A549 (cell line): ENCODE data around the gene AMOT. TPM values are rescaled to one million over a fixed set of nuclear protein-coding genes. Genes with fewer than 3 reads are reported as not detected.

Source experiments
- ATAC-seq, 2 experiments: fragments of 200-7000 bp in 1 of 2; fragments of >200 bp in 1 of 2; cut with Nextera tagmentation in 1 of 2; cut with Tn5 transposase in 1 of 2; 3 replicates each; pipeline versions ENCODE4 v1.8.0 to v1.9.1; 2018 to 2020; ENCODE audit warnings: mild to moderate bottlenecking in 1 of 2, moderate library complexity in 1 of 2
- CTCF ChIA-PET: fragments of 300-600 bp; sonication (Branson Sonifier 250); formaldehyde crosslinking; extraction: SDS; loops from one replicate; lab custom pipeline; 2021; ENCODE audit warnings: antibody characterized with exemption, inconsistent platforms; lab: Yijun Ruan, JAX
- POLR2A ChIA-PET: fragments of 350-600 bp; formaldehyde crosslinking; extraction: SDS; loops from one replicate; lab custom pipeline; 2021; ENCODE audit warnings: antibody characterized with exemption, inconsistent platforms; lab: Yijun Ruan, JAX
- DNase-seq, 2 experiments: peaks; one replicate each; pipeline versions ENCODE4 v3.0.0 to v3.0.0-alpha.2; 2011 to 2016; ENCODE audit warnings: low read depth in 1 of 2, low spot score in 1 of 2
- FAIRE-seq: peaks from 2 replicates; lab custom pipeline; 2011; peaks lifted over from hg19 to GRCh38; lab: Jason Lieb, UNC
- H3K27ac ChIP-seq, 2 experiments: fragments of >200 bp; sonication (Bioruptor Twin); formaldehyde crosslinking; 3 replicates each; pipeline ENCODE4 v1.5.1; 2016 to 2017
- H3K4me1 ChIP-seq: fragments of >200 bp; sonication (Bioruptor Twin); formaldehyde crosslinking; 3 replicates; pipeline ENCODE4 v1.6.1; 2016
- H3K4me2 ChIP-seq: fragments of >200 bp; sonication (Bioruptor Twin); formaldehyde crosslinking; 3 replicates; pipeline ENCODE4 v1.6.1; 2016
- H3K4me3 ChIP-seq: fragments of >200 bp; sonication (Bioruptor Twin); formaldehyde crosslinking; 3 replicates; pipeline ENCODE4 v1.5.1; 2016
- H3K9me3 ChIP-seq: fragments of >200 bp; sonication (Bioruptor Twin); formaldehyde crosslinking; 3 replicates; pipeline ENCODE4 v1.6.1; 2016
- BHLHE40 ChIP-seq: IDR thresholded peaks from 2 replicates; pipeline ENCODE4 v1.6.1; 2012; ENCODE audit warnings: low read depth, low read length, inconsistent platforms
- CBX2 ChIP-seq: fragments of 200-600 bp; sonication (generic); IDR thresholded peaks from 2 replicates; pipeline ENCODE4 v1.6.1; 2016; ENCODE audit warnings: low read depth, mild to moderate bottlenecking, borderline replicate concordance
- EHMT2 ChIP-seq: fragments of 200-600 bp; sonication (generic); IDR thresholded peaks from 2 replicates; pipeline ENCODE4 v1.6.1; 2016; ENCODE audit warnings: antibody characterized with exemption, low read depth, mild to moderate bottlenecking, moderate library complexity
- FOSB ChIP-seq: fragments of 250-450 bp; sonication (Bioruptor Pico); IDR thresholded peaks from 2 replicates; pipeline ENCODE4 v1.5.0; 2020; ENCODE audit warnings: mild to moderate bottlenecking, moderate library complexity
- HOXA7 ChIP-seq: fragments of 250-450 bp; sonication (Bioruptor Pico); IDR thresholded peaks from 2 replicates; pipeline ENCODE4 v1.5.0; 2020; ENCODE audit warnings: mild to moderate bottlenecking, moderate library complexity
- HOXB13 ChIP-seq: fragments of 250-450 bp; sonication (Bioruptor Pico); IDR thresholded peaks from 2 replicates; pipeline ENCODE4 v1.5.0; 2020; ENCODE audit warnings: low read depth, mild to moderate bottlenecking, moderate library complexity
- HOXB5 ChIP-seq: fragments of 250-450 bp; sonication (Bioruptor Pico); IDR thresholded peaks from 2 replicates; pipeline ENCODE4 v1.5.0; 2020; ENCODE audit warnings: mild to moderate bottlenecking, moderate library complexity
- JUN ChIP-seq, 2 experiments: fragments of >200 bp; sonication (Bioruptor Twin); formaldehyde crosslinking; IDR thresholded peaks; 2 replicates in 1 of 2; 3 replicates in 1 of 2; pipeline ENCODE4 v1.6.1; 2016 to 2017
- KDM1A ChIP-seq: fragments of 200-600 bp; sonication (generic); IDR thresholded peaks from 2 replicates; pipeline ENCODE4 v1.6.1; 2016; ENCODE audit warnings: low read depth, mild to moderate bottlenecking
- NPAS2 ChIP-seq: fragments of 250-450 bp; sonication (Bioruptor Pico); IDR thresholded peaks from 2 replicates; pipeline ENCODE4 v1.8.0; 2022; ENCODE audit warnings: mild to moderate bottlenecking, moderate library complexity, borderline replicate concordance
- POLR2A ChIP-seq: IDR thresholded peaks from 2 replicates; pipeline ENCODE4 v1.6.1; 2012; ENCODE audit warnings: mild to moderate bottlenecking, low read length
- POLR2AphosphoS2 ChIP-seq: conservative IDR thresholded peaks from 2 replicates; pipeline ENCODE4 v1.6.1; 2012; ENCODE audit warnings: low read length, improper control_type of control experiment, inconsistent platforms
- RARB ChIP-seq: fragments of 250-450 bp; sonication (Bioruptor Pico); IDR thresholded peaks from 2 replicates; pipeline ENCODE4 v1.8.0; 2021; ENCODE audit warnings: mild to moderate bottlenecking, moderate library complexity
- RCOR1 ChIP-seq: fragments of 150-350 bp; IDR thresholded peaks from 2 replicates; pipeline ENCODE4 v1.6.1; 2014; ENCODE audit warnings: antibody characterized with exemption, low read length, low read depth
- RFX5 ChIP-seq: fragments of 450-650 bp; IDR thresholded peaks from 2 replicates; pipeline ENCODE4 v1.7.1; 2014; ENCODE audit warnings: antibody characterized with exemption, mild to moderate bottlenecking, moderate library complexity
- SMC3 ChIP-seq: fragments of >200 bp; sonication (Bioruptor Twin); formaldehyde crosslinking; IDR thresholded peaks from 3 replicates; pipeline ENCODE4 v1.6.1; 2018; ENCODE audit warnings: inconsistent platforms
- SREBF2 ChIP-seq: fragments of 450-650 bp; IDR thresholded peaks from 2 replicates; pipeline ENCODE4 v1.6.1; 2014; ENCODE audit warnings: mild to moderate bottlenecking, moderate library complexity
- TFCP2L1 ChIP-seq: fragments of 250-450 bp; sonication (Bioruptor Pico); IDR thresholded peaks from 2 replicates; pipeline ENCODE4 v1.5.0; 2021; ENCODE audit warnings: mild to moderate bottlenecking
- ZFP36 ChIP-seq: fragments of 450-650 bp; IDR thresholded peaks from 2 replicates; pipeline ENCODE4 v1.6.1; 2014; ENCODE audit warnings: borderline replicate concordance; ENCODE audit not compliant: partially characterized antibody
- ZSCAN20 ChIP-seq: fragments of 250-450 bp; sonication (Bioruptor Pico); IDR thresholded peaks from 2 replicates; pipeline ENCODE4 v1.8.0; 2022; ENCODE audit warnings: mild to moderate bottlenecking, moderate library complexity
- WGBS: methylation state at CpG from one replicate; pipeline ENCODE4 v1.1.6; 2017; ENCODE audit errors: missing lambda C conversion rate; 5-methylcytosine and 5-hydroxymethylcytosine counted together
- polyA plus RNA-seq, 4 experiments: library from polyadenylated mRNA; depleted of rRNA in 3 of 4; stranded (reverse); fragments of >200 nt; fragmentation: RNase III in 1 of 4; extraction: RNeasy Plus Mini Kit Qiagen cat#74134 plus additional on column Dnase treatment in 1 of 4; gene quantifications; 2 replicates in 3 of 4; 3 replicates in 1 of 4; pipeline ENCODE4 v1.2.3, GENCODE V29; 2011 to 2017
- TF ChIP-seq, protein P1 (sequence below): fragments of 200-600 bp; sonication (generic); IDR thresholded peaks from 2 replicates; pipeline ENCODE4 v1.6.1; 2016; ENCODE audit warnings: antibody characterized with exemption, mild to moderate bottlenecking, moderate library complexity
- TF ChIP-seq, protein P2 (sequence below): fragments of >200 bp; sonication (Bioruptor Twin); formaldehyde crosslinking; IDR thresholded peaks from 2 replicates; pipeline ENCODE4 v1.6.1; 2016
- TF ChIP-seq, protein P3 (sequence below): fragments of >200 bp; sonication (Bioruptor Twin); formaldehyde crosslinking; IDR thresholded peaks from 3 replicates; pipeline ENCODE4 v1.5.1; 2016
- TF ChIP-seq, protein P4 (sequence below): fragments of 250-450 bp; sonication (Bioruptor Pico); IDR thresholded peaks from 2 replicates; pipeline ENCODE4 v1.5.0; 2020; ENCODE audit warnings: low read depth, mild to moderate bottlenecking, moderate library complexity

The AMOT gene
- polyA plus RNA-seq, 2 of the 4 experiments (the other 2 are of a cell fraction), result 0.03 to 0.05 TPM

DNA sequence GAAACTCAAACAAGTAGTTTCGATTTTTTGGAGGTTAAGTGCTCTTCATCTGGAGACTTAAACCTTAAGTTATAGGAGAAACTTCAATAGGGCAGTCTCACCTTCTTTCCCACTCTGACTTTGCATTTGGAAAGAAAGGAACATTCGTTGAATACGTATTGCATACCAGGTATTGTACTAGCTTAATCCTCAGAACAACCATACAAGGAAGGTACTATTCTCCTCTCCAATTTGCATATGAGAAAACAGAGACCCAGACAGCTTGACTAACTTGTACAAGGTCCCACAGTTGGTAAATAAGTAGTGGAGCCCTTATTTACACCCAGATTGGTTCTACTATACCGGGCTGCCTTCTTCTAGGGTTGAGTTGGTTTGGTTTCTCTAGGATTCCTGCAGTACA, 32.6 kb downstream of the AMOT start:
- ChIA-PET CTCF (no interaction called here), POLR2A (no interaction called here)
- no peak for DNase-seq
- no peak overlapping the region for H3K4me3 ChIP-seq
- no peak overlapping the region for H3K27ac ChIP-seq
- 12% methylated on average over 4 of the region's 4 CpGs for WGBS
- TF ChIP-seq RFX5, result no peak
- no peak for TF ChIP-seq BHLHE40
- TF ChIP-seq RARB (CRISPR knock-in tag), result no peak
- TF ChIP-seq HOXB13 (CRISPR knock-in tag), result no peak
- TF ChIP-seq POLR2A, result no peak
- no peak for TF ChIP-seq POLR2AphosphoS2
- TF ChIP-seq TFCP2L1 (CRISPR knock-in tag), result no peak
- no peaks in the 10 kb centered on the region for H3K4me1 ChIP-seq
- ATAC-seq, result no peak
- no peak overlapping the region for H3K4me2 ChIP-seq
- FAIRE-seq, result no peak
- H3K9me3 ChIP-seq, result no peaks in the 10 kb centered on the region

DNA sequence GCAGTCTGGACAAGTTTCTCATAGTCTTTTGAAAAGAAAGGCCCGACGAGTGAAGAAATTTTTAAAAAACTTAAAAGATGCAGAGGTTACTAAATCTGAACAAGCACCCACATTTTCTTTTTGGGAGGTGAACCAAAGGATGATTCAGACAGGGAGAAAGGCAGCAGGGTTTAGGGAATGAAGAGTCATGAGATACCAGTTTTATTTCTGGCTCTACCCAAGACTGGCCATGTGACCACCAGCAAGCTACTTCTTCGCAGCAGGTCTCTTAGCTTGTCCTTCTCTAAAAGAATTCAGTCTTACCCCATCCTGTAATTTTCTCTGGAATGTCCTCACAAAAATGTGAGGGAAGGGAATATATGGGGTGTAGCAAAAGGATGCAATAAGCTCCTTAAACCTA, 37.6 kb downstream of the AMOT start:
- FAIRE-seq (peak; percentile 92), ATAC-seq (no peak), DNase-seq (no peak)
- Histone ChIP-seq H3K4me2 (no peak overlapping the region), H3K9me3 (no peaks in the 10 kb centered on the region), H3K4me3 (no peak overlapping the region), H3K4me1 (no peaks in the 10 kb centered on the region), H3K27ac (no peak overlapping the region)
- no peak for TF ChIP-seq FOSB
- TF ChIP-seq SMC3, result no peak
- no peak for TF ChIP-seq CBX2
- TF ChIP-seq RARB (CRISPR knock-in tag), result no peak
- no peak for TF ChIP-seq SREBF2
- TF ChIP-seq HOXB5 (CRISPR knock-in tag), result no peak
- TF ChIP-seq, protein P1, sequence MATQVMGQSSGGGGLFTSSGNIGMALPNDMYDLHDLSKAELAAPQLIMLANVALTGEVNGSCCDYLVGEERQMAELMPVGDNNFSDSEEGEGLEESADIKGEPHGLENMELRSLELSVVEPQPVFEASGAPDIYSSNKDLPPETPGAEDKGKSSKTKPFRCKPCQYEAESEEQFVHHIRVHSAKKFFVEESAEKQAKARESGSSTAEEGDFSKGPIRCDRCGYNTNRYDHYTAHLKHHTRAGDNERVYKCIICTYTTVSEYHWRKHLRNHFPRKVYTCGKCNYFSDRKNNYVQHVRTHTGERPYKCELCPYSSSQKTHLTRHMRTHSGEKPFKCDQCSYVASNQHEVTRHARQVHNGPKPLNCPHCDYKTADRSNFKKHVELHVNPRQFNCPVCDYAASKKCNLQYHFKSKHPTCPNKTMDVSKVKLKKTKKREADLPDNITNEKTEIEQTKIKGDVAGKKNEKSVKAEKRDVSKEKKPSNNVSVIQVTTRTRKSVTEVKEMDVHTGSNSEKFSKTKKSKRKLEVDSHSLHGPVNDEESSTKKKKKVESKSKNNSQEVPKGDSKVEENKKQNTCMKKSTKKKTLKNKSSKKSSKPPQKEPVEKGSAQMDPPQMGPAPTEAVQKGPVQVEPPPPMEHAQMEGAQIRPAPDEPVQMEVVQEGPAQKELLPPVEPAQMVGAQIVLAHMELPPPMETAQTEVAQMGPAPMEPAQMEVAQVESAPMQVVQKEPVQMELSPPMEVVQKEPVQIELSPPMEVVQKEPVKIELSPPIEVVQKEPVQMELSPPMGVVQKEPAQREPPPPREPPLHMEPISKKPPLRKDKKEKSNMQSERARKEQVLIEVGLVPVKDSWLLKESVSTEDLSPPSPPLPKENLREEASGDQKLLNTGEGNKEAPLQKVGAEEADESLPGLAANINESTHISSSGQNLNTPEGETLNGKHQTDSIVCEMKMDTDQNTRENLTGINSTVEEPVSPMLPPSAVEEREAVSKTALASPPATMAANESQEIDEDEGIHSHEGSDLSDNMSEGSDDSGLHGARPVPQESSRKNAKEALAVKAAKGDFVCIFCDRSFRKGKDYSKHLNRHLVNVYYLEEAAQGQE, result no peak
- TF ChIP-seq NPAS2 (CRISPR knock-in tag), result no peak
- TF ChIP-seq EHMT2, result no peak
- no peak for TF ChIP-seq TFCP2L1 (CRISPR knock-in tag)
- TF ChIP-seq RCOR1, result no peak
- TF ChIP-seq HOXB13 (CRISPR knock-in tag), result no peak
- no peak for TF ChIP-seq POLR2A
- CTCF ChIA-PET, result no interaction called here
- 61% methylated on average over 3 of the region's 3 CpGs for WGBS
- POLR2A ChIA-PET, result no interaction called here

DNA sequence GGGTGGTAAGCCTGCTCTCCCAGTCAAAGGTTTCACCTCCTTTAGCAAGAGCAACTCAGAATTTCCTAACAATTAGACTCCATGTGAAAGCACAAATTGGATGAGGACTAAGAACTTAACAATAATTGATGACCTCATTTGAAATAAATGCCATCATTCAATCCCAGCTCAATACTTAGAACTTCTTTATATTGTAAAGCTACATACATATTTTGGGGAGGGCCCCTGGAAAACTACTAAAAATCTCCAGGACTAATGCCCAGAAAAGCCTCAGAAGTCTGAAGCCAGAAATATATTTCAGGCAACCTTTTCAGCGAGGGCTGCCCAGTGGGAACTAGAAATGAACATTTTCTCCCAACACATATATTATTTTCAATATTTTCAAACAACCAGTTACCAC, 38.1 kb downstream of the AMOT start:
- Histone ChIP-seq H3K9me3 (no peaks in the 10 kb centered on the region), H3K4me1 (no peaks in the 10 kb centered on the region), H3K4me3 (no peak overlapping the region), H3K27ac (no peak overlapping the region), H3K4me2 (no peak overlapping the region)
- TF ChIP-seq JUN (IDR thresholded peaks at IDR 0.05), result no peak
- TF ChIP-seq, protein P2, sequence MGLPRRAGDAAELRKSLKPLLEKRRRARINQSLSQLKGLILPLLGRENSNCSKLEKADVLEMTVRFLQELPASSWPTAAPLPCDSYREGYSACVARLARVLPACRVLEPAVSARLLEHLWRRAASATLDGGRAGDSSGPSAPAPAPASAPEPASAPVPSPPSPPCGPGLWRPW, result no peak
- TF ChIP-seq ZFP36, result no peak
- TF ChIP-seq HOXA7 (CRISPR knock-in tag), result no peak
- TF ChIP-seq, protein P3, sequence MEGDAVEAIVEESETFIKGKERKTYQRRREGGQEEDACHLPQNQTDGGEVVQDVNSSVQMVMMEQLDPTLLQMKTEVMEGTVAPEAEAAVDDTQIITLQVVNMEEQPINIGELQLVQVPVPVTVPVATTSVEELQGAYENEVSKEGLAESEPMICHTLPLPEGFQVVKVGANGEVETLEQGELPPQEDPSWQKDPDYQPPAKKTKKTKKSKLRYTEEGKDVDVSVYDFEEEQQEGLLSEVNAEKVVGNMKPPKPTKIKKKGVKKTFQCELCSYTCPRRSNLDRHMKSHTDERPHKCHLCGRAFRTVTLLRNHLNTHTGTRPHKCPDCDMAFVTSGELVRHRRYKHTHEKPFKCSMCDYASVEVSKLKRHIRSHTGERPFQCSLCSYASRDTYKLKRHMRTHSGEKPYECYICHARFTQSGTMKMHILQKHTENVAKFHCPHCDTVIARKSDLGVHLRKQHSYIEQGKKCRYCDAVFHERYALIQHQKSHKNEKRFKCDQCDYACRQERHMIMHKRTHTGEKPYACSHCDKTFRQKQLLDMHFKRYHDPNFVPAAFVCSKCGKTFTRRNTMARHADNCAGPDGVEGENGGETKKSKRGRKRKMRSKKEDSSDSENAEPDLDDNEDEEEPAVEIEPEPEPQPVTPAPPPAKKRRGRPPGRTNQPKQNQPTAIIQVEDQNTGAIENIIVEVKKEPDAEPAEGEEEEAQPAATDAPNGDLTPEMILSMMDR, result no peak
- no peak for TF ChIP-seq BHLHE40
- no peak for TF ChIP-seq ZSCAN20 (CRISPR knock-in tag)
- TF ChIP-seq, protein P4, sequence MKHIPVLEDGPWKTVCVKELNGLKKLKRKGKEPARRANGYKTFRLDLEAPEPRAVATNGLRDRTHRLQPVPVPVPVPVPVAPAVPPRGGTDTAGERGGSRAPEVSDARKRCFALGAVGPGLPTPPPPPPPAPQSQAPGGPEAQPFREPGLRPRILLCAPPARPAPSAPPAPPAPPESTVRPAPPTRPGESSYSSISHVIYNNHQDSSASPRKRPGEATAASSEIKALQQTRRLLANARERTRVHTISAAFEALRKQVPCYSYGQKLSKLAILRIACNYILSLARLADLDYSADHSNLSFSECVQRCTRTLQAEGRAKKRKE (CRISPR knock-in tag), result no peak
- TF ChIP-seq KDM1A, result no peak
- POLR2A ChIA-PET, result no interaction called here
- WGBS, result 0% methylated on average over 1 of the region's 1 CpG
- no peak for FAIRE-seq
- no peak for DNase-seq
- CTCF ChIA-PET, result no interaction called here
- ATAC-seq, result no peak
